Astrocyte of the hippocampus (primary cell): ENCODE results near the gene DCAF4.
"Not testable (repeated sequence)": the region's sequence is repeated elsewhere in the genome, so short reads cannot be mapped to it uniquely, and the experiment has no call there.

Experiments used
- DNase-seq: peaks from one replicate; pipeline ENCODE4 v3.0.0; 2011; ENCODE audit warnings: low read depth, low spot score

Gene DCAF4

DNA sequence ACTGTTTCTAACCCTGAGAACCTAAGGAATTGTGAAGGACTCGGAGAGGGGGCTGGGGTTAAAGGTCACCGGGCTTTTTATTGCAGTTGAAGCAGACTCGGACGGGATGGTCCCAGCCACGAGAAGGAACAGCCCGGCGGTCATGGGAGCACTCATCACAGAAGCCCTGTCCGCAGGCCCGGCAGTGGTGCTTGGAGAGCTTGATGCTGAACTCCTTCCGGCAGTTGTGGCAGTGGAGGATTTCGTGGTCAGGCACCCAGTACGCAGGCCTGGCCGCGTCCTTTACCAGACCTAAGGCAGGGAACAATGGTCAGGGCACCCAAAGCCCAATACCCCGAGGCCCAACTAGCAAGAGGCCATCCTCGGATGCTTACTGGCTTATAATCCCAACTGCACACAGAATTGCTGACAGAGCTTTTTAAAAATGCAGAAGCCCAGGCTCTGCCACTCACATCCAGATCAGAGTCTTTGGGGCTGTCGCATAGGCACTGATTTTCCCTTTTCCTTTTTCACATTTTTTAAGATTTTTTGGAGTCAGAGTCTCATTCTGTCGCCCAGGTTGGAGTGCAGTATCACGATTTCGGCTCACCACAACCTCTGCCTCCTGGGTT, 44.7 kb downstream of the DCAF4 start:
- DNase-seq, result no peak

DNA sequence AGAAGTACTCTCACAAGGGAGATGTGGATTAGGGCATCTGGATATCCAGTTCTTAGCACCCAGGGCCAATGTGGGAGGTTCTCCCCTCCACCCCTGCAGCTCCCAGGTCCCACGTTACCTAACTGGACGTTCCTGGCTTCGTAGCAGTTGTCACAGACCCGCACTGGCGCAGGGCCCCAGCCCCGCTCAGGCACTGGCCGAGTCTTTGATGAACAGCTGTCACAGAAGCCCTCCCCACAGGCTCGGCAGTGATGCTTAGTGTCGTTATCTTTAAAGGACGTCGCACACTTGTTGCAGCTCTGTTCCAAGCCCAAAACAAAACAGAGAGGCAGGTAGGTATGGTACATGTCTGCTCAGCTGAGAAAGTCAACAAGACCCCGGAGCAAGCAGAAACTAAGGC, 48.4 kb downstream of the DCAF4 start:
- DNase-seq, result no peak

DNA sequence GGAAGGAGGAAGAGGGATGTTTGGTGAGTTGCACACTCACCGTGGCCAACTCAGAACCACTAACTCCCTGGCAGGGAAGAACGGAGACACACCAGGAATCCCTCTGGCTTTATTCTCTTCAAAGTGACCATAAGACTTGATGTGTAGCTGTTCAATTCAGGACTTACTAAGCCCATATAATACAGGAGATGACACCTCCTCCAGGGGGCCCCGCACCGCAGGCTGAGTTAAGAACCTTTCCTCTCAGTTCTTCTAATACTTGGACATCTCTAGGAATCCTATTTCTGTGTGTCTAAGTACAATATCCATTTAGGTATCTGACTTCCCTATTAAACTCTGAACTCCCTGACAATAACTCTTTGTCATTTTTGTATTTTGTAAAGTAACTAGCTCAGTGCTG, 49.5 kb downstream of the DCAF4 start:
- DNase-seq, result no peak

DNA sequence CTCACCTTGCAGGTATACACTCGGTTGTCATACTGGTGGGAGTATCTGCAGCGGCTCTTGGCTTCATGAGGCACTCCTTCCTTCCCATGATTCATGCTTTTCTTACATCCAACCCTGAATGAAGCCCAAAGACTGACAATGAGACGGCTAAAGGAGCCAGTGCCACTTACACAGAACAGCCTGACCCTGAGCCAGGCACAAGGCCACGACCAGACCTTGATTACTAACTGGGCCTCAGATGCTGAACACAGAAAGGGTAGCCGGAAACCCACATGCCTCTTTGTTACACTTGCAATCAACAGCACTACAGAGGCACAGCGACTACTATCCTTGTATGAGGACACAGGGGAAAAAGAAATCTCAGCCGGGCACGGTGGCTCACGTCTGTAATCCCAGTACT, 52.6 kb downstream of the DCAF4 start:
- DNase-seq, result no peak

DNA sequence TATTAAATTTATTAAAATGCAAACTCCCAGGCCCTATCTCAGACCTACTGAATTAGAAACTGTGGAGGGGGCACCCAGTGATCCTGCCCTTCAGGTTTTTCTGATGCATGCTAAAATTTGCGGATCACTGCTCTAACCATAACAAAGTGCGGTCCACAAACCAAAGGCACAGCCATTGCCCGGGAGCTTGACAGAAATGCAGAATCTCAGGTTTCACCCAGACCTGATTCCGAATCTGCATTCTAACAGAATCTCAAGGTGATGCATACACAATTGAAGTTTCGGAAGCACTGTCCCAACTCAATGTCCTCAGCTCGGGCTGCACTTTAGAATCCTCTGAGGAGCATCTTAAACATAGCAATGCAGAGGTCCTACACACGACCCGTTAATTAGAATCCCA, 54.6 kb downstream of the DCAF4 start:
- no peak for DNase-seq

DNA sequence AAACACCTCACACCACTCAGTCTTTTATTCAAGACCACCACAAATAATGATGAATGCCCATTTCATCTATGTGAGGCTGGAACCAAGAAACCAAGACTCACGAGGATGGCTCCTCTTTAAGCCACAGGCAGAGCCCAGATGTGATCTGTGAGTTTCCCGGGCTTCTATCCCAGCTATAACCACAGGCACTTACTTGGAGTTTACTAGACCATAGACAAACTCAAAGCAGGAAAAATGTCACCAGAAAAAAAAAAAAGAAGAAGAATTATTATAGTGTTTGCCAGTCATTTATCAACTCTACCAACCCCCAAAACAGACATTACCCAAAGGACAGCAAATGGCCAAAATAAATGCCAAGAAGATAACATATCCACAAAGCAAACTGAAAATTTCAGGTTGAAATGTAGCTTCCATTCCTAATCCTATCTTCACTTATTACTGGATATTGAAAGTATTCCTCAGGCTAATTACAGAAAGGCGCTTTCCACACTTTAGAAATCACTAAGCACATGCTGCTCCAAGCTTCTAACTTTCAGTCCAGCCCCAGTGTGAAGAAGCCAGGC, 56.0 kb downstream of the DCAF4 start:
- DNase-seq, result no peak

DNA sequence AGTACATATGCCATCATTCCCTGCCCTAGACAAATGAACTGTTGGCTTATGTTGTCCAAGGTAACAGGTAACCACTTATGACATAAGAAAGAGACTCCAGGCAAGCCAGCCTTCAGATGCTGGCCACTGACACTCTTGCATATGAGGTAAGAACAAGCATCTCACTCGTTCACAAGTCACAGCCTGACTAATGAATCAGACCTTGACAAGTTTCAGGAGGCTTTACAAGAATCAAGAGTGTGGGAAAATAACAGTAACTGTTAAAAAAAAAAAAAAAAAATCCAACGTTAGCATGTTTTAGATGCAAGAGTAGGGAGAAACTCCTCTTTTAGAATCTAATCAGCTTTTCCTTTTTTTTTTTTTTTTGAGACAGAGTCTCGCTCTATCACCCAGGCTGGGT, 60.0 kb downstream of the DCAF4 start:
- no peak for DNase-seq

DNA sequence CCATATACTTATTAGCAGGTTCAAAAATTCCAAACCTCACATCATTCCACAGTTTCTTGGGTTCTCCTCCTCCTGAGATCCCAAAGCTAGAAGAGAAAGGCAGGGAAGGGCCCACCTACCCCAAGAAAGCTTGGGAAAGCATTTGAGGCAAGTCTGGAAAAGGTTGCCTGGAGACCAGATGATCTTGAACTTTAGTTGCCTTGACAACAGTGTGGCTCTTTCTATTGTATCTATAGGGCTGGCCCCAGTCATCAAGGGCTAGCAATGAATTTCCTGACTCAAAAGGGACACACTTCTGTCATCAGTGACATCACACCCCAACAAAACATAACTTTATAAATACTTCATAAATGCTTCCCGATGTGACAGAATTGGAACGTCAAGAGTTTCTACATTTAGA, 60.6 kb downstream of the DCAF4 start:
- no peak for DNase-seq

DNA sequence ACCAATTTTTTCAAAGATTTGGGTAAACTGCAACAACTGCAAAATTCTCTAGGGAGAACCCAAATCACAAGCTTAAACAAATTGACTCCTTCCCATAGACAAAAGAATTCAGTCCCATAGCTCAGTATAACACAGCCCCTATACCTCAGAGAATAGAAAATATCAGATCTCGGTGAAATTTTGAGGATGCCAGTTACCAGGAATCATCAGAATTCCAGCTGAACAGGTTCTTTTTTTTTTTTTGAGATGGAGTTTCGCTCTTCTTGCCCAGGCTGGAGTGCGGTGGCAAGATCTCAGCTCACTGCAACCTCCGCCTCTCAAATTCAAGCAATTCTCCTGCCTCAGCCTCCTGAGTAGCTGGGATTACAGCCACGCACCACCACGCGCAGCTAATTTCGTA, 63.9 kb downstream of the DCAF4 start:
- DNase-seq, result no peak

DNA sequence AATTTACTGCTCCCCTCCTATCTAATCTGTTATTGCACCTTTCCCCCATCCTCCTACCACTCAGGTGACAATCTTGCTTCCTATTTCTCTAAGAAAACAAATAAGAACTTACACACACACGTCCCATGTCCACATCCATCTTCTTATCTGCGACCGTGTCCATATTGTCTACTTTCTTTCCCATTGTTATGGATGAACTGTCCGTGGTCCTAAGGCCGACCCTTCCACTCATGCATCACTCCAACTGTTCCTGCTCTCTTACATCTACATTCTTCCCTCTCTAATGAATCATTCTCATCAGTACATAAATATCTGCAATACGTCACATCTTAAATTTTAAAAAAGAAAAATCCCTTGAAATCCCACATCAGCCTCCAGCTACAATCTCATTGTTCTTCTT, 70.7 kb downstream of the DCAF4 start:
- no peak for DNase-seq

DNA sequence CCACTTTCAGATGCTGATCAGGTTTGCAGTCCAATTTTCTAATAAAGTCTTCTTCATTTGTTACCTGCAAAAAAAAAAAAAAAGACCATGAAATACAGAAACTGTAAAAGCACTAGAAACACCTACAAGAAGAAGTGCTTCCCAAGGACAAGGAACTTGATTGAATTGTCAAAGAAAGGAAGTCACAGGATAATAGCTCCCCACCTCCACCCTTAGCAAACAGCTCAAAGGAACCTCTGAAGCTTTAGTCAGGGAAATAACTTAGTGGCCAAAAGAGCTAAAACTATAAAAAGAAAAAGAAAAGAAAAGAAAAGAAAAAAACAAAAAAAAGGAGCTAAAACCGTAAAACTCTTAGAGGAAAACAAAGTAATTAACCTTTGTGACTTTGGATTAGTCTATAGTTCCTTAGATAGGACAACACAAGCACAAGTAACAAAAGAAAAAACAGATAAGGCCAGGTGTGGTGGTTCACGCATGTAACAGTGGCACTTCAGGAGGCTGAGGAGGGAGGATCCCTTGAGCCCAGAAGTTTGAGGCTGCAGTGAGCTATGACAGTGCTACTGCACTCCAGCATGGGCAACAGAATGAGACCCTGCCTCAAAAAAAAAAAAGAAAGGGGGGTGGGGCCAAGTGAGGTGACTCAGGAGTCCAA, 72.1 kb downstream of the DCAF4 start:
- DNase-seq, result no peak

DNA sequence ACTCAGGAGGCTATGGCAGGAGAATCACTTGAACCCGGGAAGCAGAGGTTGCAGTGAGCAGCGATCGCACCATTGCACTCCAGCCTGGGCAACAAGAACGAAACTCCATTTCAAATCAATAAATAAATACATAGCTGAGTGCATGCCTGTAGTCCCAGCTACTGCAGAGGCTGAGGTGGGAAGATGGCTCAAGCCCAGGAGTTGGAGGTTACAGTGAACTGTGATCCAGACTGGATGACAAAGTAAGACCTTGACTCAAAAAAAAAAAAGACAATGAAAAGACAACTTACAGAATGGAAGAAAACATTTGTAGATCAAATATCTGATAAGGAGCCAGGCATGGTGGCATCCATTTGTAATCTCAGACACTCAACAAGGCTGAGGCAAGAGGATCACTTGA, 73.1 kb downstream of the DCAF4 start:
- no peak for DNase-seq

DNA sequence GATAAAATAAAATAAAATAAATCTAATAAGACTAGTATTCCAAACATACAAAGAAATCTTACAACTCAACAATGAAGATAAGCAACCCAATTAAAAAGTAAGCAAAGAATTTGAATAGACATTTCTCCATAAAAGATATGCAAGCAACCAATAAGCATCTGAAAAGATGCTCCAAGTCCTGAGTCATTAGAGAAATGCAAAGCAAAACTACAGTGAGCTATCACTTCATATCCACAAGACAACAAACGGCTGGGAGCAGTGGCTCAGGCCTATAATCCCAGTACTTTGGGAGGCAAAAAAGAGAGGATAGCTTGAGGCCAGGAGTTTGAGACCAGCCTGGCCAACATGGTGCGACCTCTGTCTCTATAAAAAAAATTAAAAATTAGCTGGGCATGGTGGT, 73.8 kb downstream of the DCAF4 start:
- DNase-seq, result no peak

DNA sequence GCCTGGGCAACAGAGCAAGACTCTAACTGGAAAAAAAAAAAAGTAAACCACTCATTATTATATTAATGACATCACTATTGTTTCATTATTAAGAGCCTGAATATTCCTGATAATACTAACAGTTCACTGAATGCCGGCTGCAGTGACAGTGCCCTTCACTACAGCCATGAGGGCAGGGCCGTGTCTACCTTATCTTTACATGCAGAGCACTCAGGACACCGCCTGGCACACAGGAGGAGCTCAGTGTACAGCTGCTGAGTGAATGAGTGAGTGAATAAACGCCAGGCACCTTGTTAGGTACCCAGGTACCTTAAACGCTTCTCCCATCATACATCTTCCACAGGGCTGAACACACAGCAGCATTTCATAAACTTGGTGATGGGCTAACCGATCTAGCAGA, 77.4 kb downstream of the DCAF4 start:
- no peak for DNase-seq

DNA sequence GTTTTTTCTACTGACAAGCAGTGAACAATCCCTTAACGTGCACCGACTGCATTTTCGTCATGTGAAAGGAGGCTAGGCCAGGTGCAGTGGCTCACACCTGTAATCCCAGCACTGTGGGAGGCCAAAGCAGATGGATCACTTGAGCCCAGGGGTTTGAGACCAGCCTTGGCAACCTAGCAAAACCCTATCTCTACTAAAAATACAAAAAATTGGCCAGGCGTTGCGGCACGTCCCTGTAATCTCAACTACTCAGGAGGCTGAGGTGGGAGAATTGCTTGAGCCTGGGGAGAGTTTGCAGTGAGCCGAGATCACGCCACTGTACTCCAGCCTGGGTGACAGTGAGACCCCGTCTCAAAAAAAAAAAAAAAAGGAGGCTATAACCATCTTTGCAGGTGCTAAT, 78.4 kb downstream of the DCAF4 start:
- not testable (repeated sequence) for DNase-seq

DNA sequence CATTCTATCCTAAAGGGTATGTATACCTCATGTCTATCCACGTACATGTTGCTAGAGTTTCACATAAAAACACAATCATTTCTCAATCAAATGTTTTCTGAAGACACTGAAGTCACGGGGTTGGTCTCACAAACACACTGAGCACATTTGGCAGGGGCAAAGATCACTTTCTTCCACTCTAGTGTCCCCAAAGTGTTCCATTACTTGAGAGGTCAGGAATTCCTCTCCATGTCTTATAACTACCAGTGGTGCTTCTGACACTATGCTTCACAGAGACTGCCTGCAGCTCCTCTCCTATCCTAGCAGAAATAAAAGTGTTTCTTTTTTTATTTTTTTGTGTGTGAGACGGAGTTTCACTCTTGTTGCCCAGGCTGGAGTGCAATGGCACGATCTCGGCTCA, 81.6 kb downstream of the DCAF4 start:
- DNase-seq, result no peak

DNA sequence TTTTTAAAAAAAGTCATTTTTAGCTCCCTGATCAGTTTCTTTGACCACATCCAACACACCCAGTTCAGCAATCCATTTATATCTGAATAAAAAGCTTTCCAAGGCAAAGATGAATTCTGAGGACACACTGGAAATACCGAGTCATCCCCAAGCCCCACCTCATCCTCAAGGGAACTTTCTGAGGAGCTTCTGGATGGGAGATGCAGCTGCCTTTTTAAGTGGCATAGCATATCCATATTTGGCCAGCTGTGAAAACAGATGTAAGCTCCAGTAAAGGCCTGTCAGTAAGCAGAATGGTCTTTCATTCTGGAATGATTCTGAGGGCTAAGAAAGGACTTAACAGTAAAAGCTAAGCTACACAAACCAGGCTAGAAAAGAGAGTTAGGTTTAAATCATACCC, 82.2 kb downstream of the DCAF4 start:
- peak; percentile 28 for DNase-seq
